ENCODE data around the gene CPNE7. TPM values are rescaled to one million over a fixed set of nuclear protein-coding genes. Genes with fewer than 3 reads are reported as not detected.

Gene CPNE7
- total RNA-seq, 4 donors from 2014 or later, result 0.19 to 2.4 (median 1.1) TPM; not detected in 1

DNA sequence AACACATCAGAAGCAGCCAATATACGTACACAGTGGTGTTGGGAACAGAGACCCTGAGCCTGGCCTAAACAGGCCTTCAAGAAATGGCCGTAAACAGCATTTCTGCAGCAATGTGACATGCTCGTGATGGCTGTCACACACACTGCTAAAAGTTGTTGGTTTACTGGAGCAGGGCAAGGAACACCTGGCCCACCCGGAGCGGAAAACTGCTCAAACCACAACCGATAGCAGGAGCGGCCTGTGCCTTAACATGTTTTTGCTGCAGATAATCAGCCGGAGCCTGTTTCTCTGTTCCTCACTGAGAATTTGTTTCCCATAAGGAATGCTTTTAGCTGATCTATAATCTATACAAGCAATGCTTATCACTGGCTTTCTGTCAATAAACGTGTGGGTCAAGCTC lies 31.9 kb downstream of the CPNE7 start:
- ATAC-seq (ENCODE audit: low FRiP score) (no peak), DNase-seq (ENCODE audit: low spot score) (no peak)
- TF ChIP-seq, protein P1, sequence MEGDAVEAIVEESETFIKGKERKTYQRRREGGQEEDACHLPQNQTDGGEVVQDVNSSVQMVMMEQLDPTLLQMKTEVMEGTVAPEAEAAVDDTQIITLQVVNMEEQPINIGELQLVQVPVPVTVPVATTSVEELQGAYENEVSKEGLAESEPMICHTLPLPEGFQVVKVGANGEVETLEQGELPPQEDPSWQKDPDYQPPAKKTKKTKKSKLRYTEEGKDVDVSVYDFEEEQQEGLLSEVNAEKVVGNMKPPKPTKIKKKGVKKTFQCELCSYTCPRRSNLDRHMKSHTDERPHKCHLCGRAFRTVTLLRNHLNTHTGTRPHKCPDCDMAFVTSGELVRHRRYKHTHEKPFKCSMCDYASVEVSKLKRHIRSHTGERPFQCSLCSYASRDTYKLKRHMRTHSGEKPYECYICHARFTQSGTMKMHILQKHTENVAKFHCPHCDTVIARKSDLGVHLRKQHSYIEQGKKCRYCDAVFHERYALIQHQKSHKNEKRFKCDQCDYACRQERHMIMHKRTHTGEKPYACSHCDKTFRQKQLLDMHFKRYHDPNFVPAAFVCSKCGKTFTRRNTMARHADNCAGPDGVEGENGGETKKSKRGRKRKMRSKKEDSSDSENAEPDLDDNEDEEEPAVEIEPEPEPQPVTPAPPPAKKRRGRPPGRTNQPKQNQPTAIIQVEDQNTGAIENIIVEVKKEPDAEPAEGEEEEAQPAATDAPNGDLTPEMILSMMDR (IDR thresholded peaks at IDR 0.05), result no peak

DNA sequence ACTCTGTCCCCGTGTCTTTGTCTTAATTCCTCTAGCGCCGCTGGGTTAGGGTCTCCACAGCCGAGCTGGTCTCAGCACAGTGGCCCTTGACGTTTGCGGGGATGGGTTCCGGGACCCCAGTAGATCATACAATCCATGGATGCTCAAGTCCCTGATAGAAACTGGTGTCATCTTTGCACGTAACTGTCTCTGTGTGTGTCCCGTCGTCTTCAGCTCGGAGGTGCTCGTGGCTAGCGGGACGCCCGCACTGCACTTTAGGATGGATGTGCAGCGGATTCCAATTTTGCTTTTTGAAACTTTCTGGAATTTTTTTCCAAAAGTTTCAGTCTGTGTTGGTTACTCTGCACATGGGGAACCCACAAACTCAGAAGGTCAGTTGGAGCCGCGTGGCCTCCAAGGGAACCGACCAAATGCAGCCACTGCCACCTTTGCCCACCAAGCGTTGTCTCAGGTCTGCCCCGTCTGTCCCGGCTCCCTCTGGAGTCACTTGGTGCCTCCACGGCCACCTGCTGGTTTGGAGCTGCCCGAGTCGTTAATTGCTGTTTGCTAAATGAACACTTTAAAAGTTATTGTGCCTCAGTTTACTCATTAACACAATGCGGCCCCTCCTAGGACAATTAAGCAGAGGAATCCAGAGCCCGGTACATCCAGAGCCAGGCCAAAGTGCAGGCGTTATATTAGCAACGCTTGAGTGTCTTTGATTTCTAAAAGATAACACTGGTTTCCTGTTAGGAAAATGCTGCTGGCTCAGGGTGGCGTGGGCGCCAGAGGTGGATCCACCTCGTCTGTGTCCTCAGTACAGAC lies 32.6 kb downstream of the CPNE7 start:
- TF ChIP-seq, protein P1 (IDR thresholded peaks at IDR 0.05), result no peak
- no peak for ATAC-seq (ENCODE audit: low FRiP score)

DNA sequence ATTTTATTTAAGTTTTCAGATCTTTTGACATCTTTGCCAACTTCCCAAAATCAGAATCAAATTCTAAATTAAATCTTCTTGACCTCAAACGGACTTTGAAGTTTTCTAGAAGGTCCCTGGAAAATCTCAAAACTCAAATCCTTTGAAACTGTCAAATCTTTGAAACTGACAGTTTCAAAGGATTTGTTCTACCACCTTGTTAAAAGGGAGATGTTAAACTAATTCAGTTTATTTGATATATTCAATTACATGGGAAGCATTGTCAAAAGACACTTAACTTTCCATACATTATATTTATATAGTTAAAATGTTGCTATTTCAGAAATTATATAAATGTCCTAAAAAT lies 34.5 kb downstream of the CPNE7 start:
- ATAC-seq (ENCODE audit: low FRiP score) (no peak), DNase-seq (ENCODE audit: low spot score) (no peak)
- TF ChIP-seq, protein P1 (IDR thresholded peaks at IDR 0.05), result no peak

More for the DNA sequence above, 32.6 kb downstream of the CPNE7 start:
- DNase-seq (ENCODE audit: low spot score), result no peak

DNA sequence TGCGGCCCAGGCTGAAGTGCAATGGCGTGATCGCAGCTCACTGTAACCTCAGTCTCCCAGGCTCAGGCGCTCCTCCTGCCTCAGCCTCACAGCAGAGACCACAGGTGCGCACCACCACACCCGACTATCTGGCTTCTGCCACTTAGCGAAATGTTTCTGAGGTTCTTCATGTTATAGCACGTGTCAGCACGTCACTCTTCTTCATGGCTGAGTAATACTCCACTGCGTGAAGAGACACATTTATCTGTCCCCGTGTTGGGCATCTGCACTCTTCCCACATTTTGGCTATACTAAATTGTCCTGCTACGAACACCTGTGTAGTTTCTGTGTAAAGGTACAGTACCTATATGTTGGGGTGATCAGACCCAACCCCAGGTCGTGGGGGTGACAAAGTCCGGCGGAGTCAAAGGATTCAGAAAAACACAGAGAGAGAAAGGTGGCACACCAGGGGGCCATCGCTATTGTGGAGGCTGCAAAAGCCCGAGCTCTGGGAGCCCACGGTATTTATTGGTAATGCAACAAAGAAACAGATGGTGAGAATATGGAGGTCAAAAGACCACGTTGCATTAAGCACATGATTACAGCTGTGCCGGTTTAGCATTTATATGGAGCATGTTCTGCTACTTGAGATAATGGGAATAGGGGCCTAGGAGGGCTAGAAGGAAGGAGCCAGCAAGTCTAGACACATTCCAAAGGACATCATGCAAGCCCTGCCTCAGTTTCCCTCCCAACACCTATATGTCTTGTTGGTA lies 37.0 kb downstream of the CPNE7 start:
- DNase-seq (ENCODE audit: low spot score) (no peak), ATAC-seq (ENCODE audit: low FRiP score) (no peak)
- TF ChIP-seq, protein P1 (IDR thresholded peaks at IDR 0.05), result no peak

DNA sequence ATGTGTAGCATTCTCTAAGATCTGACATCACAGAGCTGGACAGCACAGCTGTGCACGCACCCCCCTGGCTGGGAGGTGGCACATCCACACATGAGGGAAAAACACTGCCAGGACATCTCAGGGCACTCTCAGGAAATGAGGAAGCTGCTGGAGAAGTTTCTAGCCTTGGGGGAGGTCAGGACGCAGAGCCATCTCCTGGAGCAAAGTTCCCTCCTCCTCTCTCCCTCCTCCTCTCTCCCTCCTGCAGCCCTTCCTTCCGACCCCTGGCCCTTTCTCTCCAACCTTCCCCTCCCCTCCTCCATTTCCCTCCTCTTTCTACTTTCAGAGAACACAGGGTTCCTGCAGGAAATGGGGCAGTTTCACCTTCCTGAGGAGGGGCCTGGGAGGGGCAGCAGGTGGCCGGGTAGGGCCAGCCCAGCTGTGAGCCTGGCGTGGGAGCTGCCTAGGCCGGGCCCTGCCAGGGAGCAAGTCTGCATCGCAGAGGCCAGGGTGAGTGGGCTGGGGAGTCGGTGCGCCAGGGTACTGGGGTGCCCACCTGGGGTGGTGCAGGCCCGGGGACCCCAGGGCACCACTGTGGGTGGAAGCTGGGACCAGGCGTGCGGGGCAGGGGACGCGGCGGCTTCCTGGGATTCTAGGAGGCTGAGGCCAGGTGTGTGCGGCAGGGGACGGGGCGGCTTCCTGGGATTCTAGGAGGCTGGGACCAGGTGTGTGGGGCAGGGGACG lies 37.8 kb downstream of the CPNE7 start, which contains the start of gene DPEP1:
DPEP1 (plus strand) TSS at position 412 of the 723 bp plus-strand sequence. CDS start 16,769 bp downstream, outside the sequence.
- ATAC-seq (ENCODE audit: low FRiP score), result no peak
- TF ChIP-seq, protein P1 (IDR thresholded peaks at IDR 0.05), result no peak

DNA sequence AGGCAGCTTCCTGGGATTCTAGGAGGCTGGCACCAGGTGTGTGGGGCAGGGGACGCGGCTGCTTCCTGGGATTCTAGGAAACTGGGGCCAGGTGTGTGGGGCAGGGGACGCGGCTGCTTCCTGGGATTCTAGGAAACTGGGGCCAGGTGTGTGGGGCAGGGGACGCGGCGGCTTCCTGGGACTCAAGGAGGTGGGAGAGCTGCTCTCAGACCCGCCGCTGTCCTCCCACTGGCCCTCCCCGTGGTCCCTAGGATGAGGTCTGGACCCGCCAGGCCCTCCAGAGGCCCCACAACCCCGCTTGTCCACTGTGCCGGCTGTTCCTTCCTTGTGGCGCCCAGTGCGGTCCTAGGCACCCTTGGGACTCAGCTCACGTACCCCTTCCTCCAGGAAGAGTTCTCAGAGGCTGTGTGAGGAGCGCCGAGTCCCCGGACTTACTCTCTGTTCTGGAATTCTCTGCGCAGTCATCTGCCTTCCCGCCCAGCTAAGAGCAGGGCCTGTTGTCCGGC lies 38.4 kb downstream of the CPNE7 start:
- DNase-seq (ENCODE audit: low spot score) (no peak), ATAC-seq (ENCODE audit: low FRiP score) (no peak)
- TF ChIP-seq, protein P1 (IDR thresholded peaks at IDR 0.05), result no peak

More for the DNA sequence above, 37.8 kb downstream of the CPNE7 start, which contains the start of gene DPEP1:
- DNase-seq (ENCODE audit: low spot score), result no peak
